Naive thymus-derived CD8-positive, alpha-beta T cell (primary cell): Measurements from ENCODE around the gene TMEM200A. TPM values are rescaled to one million over a fixed set of nuclear protein-coding genes. Genes with fewer than 3 reads are reported as not detected.

ENCODE experiments used
- ATAC-seq, 2 donors: fragments of 150-1000 bp; cut with Tn5 transposase in 1 of 2; sonication (Bioruptor Pico), chemical (Tn5 transposase) in 1 of 2; 1 replicate in 1 of 2; 2 replicates in 1 of 2; pipeline ENCODE4 v1.10.0; 2021; ENCODE audit warnings: mild to moderate bottlenecking in 2 of 2, moderate library complexity in 2 of 2
- POLR2A ChIA-PET: fragments of 350-600 bp; sonication (Branson Sonifier 250); formaldehyde crosslinking; loops from one replicate; lab custom pipeline; 2021; ENCODE audit warnings: antibody characterized with exemption; lab: Charles Lee
- DNase-seq, 10 donors: peaks; one replicate each; pipeline versions ENCODE4 v3.0.0 to v3.0.0-alpha.2; 2020 to 2022
- H3K27ac Mint-ChIP-seq, 10 donors: one replicate each; pipeline ENCODE4 v1.8.0; 2020 to 2022; ENCODE audit warnings: mild to moderate bottlenecking in 10 of 10, mixed read lengths in 10 of 10, moderate library complexity in 4 of 10, inconsistent platforms in 1 of 10
- H3K27me3 Mint-ChIP-seq, 5 donors: one replicate each; pipeline ENCODE4 v1.8.0; 2021 to 2022; ENCODE audit warnings: mixed read lengths in 5 of 5
- H3K36me3 Mint-ChIP-seq, 3 donors: one replicate each; pipeline ENCODE4 v1.8.0; 2020 to 2022; ENCODE audit warnings: mixed read lengths in 3 of 3, mild to moderate bottlenecking in 2 of 3, inconsistent platforms in 1 of 3
- H3K4me1 Mint-ChIP-seq, 4 donors: one replicate each; pipeline ENCODE4 v1.8.0; 2021 to 2022; ENCODE audit warnings: mixed read lengths in 4 of 4
- H3K4me3 Mint-ChIP-seq, 10 donors: one replicate each; pipeline ENCODE4 v1.8.0; 2020 to 2022; ENCODE audit warnings: mild to moderate bottlenecking in 10 of 10, mixed read lengths in 10 of 10, moderate library complexity in 6 of 10, inconsistent platforms in 1 of 10
- H3K9me3 Mint-ChIP-seq, 9 donors: one replicate each; pipeline ENCODE4 v1.8.0; 2020 to 2022; ENCODE audit warnings: mixed read lengths in 9 of 9, mild to moderate bottlenecking in 3 of 9, inconsistent platforms in 1 of 9, moderate library complexity in 1 of 9
- polyA plus RNA-seq, 3 donors: library from polyadenylated mRNA; unstranded; fragments of 300-500 nt; fragmentation: Illumina TruSeq; gene quantifications; one replicate each; pipeline ENCODE4 v1.2.3, GENCODE V29; 2021
- total RNA-seq, 8 experiments: library from RNA in 2 of 8; stranded (reverse) in 2 of 8; gene quantifications; one replicate each; pipeline ENCODE4 v1.2.3 and lab custom pipeline; 2021 to 2026

TMEM200A gene
- total and polyA plus RNA-seq, 5 experiments from 2014 or later = 0.14 TPM; not detected in 4

DNA sequence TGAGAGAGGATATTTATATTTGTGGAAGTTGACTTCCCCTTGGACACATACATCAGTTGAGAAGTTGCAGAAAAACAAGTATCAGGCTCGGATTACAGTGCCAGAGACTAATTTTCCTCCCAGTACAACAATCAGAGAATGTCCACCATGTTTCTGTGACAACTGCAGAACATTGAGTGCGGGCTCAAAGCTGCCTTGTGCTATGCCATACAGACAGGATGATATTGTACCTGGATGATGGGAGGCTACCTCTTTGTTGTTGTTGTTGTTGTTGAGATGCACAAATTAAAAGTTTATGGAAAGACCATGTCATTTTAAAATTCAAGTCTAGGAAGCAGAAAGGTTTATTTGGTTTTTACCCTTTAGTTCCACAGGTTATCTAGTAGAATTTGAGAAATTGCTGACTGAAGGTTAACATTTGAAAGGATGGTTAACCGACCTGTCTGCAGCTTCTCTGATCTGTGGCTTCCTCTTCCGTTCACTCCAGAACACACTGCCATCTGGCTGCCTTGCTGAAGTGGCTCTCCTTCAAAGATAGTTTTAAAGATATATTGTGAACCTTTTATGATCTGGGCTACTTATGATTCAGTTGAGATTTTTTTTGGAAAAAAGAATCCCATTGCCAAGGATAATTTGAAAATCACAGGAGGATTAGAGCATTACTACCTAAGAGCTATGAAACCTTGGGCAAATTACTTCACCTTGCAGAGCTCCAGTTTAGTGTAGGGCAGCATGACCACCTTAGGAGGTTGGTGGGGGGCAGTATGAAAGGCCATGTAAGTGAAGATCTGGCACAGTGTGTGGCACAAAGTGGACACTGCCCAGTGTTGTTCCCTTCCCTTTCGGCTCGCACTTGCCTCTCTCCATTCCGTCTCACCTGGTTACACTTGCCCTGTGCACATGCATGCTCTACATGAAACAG is 15.9 kb downstream of the TMEM200A start:
- POLR2A ChIA-PET = no interaction called here
- H3K27ac Mint-ChIP-seq = peak overlapping the region in 1 of 10 donors; percentile 2
- peaks cover 6 to 19% (median 14%) of the 10 kb centered on the region in 4 donors for H3K4me1 Mint-ChIP-seq
- no peaks in the 10 kb centered on the region for H3K9me3 Mint-ChIP-seq
- peaks cover 0 to 2% (median 0%) of the 10 kb centered on the region in 5 donors for H3K27me3 Mint-ChIP-seq
- ATAC-seq = peak; percentile 90 to 99
- peak overlapping the region in 4 of 10 donors; percentile 4 to 18 (median 13) for H3K4me3 Mint-ChIP-seq
- DNase-seq = peak in 8 of 10 donors; percentile 6 to 66 (median 40)
- H3K36me3 Mint-ChIP-seq = no peaks in the 10 kb centered on the region

DNA sequence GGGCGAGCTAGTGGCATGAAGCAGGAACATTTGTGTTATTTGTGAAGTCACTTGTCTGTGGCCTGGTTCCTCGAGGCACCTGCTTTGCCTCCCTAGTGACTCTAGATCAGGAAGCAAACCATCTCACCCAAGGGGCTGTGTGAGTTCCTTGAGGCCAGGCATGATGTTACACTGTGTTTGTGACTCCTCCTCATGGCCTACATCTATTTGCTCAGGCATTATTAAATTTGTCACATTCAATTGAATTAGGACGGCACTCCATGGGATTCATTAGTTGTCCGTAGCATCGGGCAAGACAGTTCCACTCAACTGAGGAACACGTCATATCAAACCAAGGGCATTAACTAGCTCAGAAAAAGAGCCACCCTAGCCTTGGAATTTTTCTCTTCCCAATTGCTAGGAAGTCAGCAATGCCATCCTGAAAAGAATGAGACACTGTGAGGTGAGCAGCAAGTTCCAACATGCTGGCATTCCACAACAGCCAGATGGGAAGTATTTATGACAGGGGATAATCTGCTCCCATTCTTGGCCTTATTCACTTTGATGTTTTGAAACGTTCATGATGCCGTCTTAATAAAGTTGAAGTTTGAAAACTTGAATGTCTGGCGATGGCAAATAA is 17.2 kb downstream of the TMEM200A start:
- H3K9me3 Mint-ChIP-seq = no peaks in the 10 kb centered on the region
- H3K36me3 Mint-ChIP-seq = no peaks in the 10 kb centered on the region

DNA sequence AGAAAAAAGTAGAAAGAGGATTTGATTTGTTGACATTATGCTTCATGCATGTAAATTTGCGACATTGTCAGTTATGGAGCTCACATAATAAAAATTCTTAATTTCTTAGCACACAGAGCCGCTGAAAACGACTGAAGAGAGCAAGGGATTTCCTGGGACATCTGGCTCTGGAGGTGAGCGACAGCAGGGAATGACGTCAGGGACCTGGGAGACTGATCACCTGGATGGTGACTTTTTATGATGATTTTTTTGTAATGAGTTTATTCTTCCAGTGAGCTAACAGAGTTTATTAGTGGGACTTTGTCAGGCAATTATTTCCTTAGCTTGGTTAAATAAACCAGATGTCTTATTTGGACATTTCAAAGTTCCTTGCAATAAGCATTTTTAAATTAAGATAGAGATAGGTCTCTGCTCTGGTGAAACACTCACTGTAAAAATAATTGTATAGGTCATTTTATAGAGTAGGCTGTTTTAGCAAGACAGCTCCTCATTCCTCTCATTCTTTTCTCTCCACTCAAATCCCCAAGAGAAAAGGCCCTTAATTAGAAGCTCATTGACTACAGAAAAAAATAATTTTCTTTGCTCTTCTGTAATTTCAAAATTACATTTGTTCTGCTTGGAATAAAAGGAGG is 19.4 kb downstream of the TMEM200A start:
- H3K9me3 Mint-ChIP-seq = no peaks in the 10 kb centered on the region
- H3K27ac Mint-ChIP-seq = no peak overlapping the region
- DNase-seq (no peak), ATAC-seq (no peak)
- no peaks in the 10 kb centered on the region for H3K27me3 Mint-ChIP-seq
- H3K4me1 Mint-ChIP-seq = peaks cover 6 to 19% (median 14%) of the 10 kb centered on the region in 4 donors
- no peaks in the 10 kb centered on the region for H3K36me3 Mint-ChIP-seq
- H3K4me3 Mint-ChIP-seq = no peak overlapping the region
- POLR2A ChIA-PET = no interaction called here

More for the DNA sequence above, 17.2 kb downstream of the TMEM200A start:
- DNase-seq (no peak), ATAC-seq (no peak)
- Mint-ChIP-seq H3K4me3 (no peak overlapping the region), H3K27ac (no peak overlapping the region), H3K4me1 (peaks cover 6 to 19% (median 14%) of the 10 kb centered on the region in 4 donors), H3K27me3 (no peaks in the 10 kb centered on the region)
- POLR2A ChIA-PET = no interaction called here

DNA sequence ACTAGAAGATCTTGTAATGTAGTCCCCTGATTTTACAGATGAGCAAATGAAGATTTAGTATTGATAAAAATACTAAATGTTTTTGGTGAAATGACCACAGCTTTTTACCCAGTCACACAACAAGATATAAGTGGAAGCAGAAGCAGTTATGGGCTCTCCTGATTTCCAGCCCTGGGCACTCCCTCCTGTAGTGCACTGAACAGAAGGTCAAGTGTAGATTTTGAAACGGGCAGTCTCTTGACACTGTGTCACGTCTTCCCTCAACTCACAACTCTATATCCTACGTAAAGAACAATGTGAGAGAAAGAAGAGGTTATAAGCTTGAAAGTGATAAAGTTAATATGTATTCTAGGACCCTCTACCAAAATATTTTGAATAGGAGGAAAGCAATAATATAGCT is 23.3 kb downstream of the TMEM200A start:
- no peak overlapping the region for H3K4me3 Mint-ChIP-seq
- H3K9me3 Mint-ChIP-seq = no peaks in the 10 kb centered on the region
- DNase-seq (no peak), ATAC-seq (no peak)
- no peaks in the 10 kb centered on the region for H3K27me3 Mint-ChIP-seq
- POLR2A ChIA-PET = no interaction called here
- H3K4me1 Mint-ChIP-seq = no peaks in the 10 kb centered on the region
- no peaks in the 10 kb centered on the region for H3K36me3 Mint-ChIP-seq
- H3K27ac Mint-ChIP-seq = no peak overlapping the region

DNA sequence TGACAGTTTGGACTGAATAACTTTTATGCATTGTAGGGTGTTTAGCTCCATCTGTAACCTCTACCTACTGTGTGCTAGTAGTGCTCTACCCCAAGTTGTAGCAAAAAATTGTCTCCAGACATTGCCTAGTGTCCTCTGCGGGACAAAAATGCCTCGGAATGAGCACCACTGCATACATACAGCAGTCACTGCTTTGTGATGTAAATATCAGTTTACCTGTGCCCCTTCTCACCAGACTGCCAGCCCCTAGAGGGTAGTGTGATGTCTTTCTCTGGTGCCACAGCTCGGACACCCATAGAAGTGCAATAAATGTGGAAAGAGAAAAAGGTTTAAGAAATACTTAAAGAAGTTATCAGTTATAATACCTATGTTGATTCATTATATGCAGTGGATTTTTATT is 25.1 kb downstream of the TMEM200A start:
- POLR2A ChIA-PET = interaction anchor here (0.7 kb wide), 1 partner anchor 839 kb away, joined by 5 read pairs; no protein-coding TSS in a partner anchor
- no peak for DNase-seq
- Mint-ChIP-seq H3K27ac (no peak overlapping the region), H3K4me3 (no peak overlapping the region), H3K4me1 (no peaks in the 10 kb centered on the region), H3K27me3 (no peaks in the 10 kb centered on the region), H3K9me3 (no peaks in the 10 kb centered on the region), H3K36me3 (no peaks in the 10 kb centered on the region)
- ATAC-seq = no peak

DNA sequence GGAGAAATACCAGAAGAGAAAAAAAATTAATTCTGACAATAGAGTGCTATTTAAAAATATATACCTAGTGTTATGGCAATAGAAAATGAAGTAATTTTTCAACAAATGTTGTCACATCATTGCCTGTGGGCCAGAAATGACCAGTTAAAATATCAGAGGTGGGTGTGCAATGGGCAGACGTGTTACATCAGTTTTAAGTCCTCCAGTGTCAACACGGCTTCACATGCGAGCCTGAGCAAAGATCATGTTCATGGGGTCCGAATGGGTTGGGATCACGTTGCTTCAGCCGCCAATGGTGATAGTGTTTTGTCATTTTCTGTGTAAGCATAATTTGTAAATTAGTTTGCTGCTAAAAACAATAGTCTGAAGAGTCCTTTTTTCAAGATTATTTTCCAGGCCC is 27.5 kb downstream of the TMEM200A start:
- DNase-seq (no peak), ATAC-seq (no peak)
- no peak overlapping the region for H3K4me3 Mint-ChIP-seq
- no peaks in the 10 kb centered on the region for H3K36me3 Mint-ChIP-seq
- H3K27me3 Mint-ChIP-seq = no peaks in the 10 kb centered on the region
- peaks cover 3 to 8% (median 6%) of the 10 kb centered on the region in 4 donors for H3K4me1 Mint-ChIP-seq
- POLR2A ChIA-PET = no interaction called here
- H3K9me3 Mint-ChIP-seq = no peaks in the 10 kb centered on the region
- H3K27ac Mint-ChIP-seq = no peak overlapping the region

DNA sequence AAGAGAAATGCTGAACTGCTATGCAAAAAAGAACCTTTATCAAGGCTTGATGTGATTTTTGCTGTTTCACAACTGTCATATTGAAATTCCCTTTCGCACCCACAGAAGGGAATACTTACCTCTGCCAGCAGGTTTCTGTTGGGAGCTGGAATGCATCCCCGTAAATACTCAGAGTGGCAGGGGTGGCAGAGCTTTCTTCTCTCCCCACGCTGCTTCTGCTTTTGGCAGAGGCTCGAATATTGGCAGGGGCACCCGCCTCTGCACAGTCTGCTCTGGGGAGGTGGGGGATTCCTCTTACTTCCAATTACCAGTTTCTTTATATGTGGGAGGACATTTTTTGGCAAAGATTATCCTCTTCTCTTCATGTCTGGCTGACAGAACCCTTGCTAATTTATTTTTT is 28.4 kb downstream of the TMEM200A start:
- no peak overlapping the region for H3K4me3 Mint-ChIP-seq
- H3K4me1 Mint-ChIP-seq = peaks cover 3 to 8% (median 6%) of the 10 kb centered on the region in 4 donors
- H3K27ac Mint-ChIP-seq = no peak overlapping the region
- POLR2A ChIA-PET = no interaction called here
- H3K9me3 Mint-ChIP-seq = peaks cover 0 to 4% (median 0%) of the 10 kb centered on the region in 9 donors
- no peaks in the 10 kb centered on the region for H3K36me3 Mint-ChIP-seq
- DNase-seq (no peak), ATAC-seq (no peak)
- H3K27me3 Mint-ChIP-seq = no peaks in the 10 kb centered on the region

DNA sequence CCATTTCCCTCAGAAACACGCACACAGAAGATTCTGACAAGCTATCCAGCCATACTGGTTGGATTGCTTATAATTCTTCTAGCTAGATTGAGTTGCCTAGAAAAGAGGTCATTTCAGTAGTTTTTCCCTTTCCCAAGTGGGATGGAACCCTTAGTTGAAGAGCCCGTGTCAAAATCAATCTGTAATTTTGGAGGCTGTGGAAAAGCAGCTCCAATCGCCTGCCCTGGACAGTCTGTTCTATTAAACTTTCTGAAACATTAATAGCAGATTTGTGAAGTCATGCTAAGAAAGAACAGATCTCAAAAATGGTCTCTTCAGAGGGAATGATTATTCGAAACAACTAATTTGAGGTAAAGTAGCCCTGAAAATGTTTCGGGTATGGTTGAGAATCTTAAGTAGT is 29.3 kb downstream of the TMEM200A start:
- H3K27ac Mint-ChIP-seq = no peak overlapping the region
- DNase-seq = no peak
- H3K27me3 Mint-ChIP-seq = no peaks in the 10 kb centered on the region
- no peak for ATAC-seq
- H3K36me3 Mint-ChIP-seq = peaks cover 0 to 4% (median 2%) of the 10 kb centered on the region in 3 donors
- no peak overlapping the region for H3K4me3 Mint-ChIP-seq
- POLR2A ChIA-PET = no interaction called here
- H3K4me1 Mint-ChIP-seq = peaks cover 3 to 8% (median 6%) of the 10 kb centered on the region in 4 donors
- peaks cover 0 to 7% (median 0%) of the 10 kb centered on the region in 9 donors for H3K9me3 Mint-ChIP-seq

DNA sequence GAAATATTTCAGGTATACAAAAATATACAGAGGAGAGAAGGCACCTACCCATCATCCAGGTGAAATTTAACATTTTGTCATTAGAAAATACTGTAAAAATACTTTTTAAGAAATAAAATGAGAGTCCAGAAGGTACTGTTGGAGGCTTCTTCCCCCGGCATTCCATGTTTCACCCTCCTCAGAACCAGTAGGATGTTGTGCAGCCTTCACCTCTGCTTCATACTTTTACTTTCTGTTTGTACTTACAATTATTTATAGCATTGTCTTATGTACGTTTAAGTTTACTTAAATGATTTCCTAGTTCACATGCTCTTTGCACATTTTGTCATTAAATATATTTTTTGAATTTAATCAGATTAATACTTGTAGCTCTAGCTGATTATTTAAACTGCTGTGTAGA is 30.9 kb downstream of the TMEM200A start:
- H3K4me3 Mint-ChIP-seq = peak overlapping the region in 9 of 10 donors; percentile 18 to 76 (median 69)
- H3K27ac Mint-ChIP-seq = peak overlapping the region in 2 of 10 donors; percentile 10 to 70
- DNase-seq (no peak), ATAC-seq (no peak)
- H3K27me3 Mint-ChIP-seq = no peaks in the 10 kb centered on the region
- POLR2A ChIA-PET = no interaction called here
- peaks cover 4 to 10% (median 6%) of the 10 kb centered on the region in 4 donors for H3K4me1 Mint-ChIP-seq
- peaks cover 0 to 10% (median 0%) of the 10 kb centered on the region in 9 donors for H3K9me3 Mint-ChIP-seq
- peaks cover 0 to 4% (median 2%) of the 10 kb centered on the region in 3 donors for H3K36me3 Mint-ChIP-seq

DNA sequence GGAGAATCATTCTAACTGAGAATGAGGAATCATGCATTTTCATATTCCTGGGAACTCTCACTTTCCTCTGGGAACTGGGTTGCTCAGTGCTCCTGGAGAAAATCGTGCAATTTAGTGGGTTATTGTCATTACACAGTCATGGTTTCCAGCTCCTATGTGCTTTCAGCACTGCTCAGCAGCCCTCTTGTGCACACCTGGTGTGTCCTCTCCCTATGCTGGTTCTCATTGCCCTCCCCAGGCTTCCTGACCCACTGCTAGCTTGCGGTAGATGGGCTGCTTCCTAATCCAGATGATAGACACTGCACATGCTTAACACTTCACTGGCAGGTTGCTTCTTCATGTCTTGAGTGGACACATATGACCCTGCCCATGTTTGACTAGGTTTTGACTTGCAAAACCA is 39.7 kb downstream of the TMEM200A start:
- Mint-ChIP-seq H3K9me3 (no peaks in the 10 kb centered on the region), H3K4me1 (peaks cover 0 to 6% (median 2%) of the 10 kb centered on the region in 4 donors), H3K4me3 (no peak overlapping the region), H3K27ac (no peak overlapping the region), H3K27me3 (peaks cover 0 to 1% (median 0%) of the 10 kb centered on the region in 5 donors), H3K36me3 (peaks cover 0 to 2% (median 0%) of the 10 kb centered on the region in 3 donors)
- POLR2A ChIA-PET = no interaction called here
- DNase-seq (no peak), ATAC-seq (no peak)

DNA sequence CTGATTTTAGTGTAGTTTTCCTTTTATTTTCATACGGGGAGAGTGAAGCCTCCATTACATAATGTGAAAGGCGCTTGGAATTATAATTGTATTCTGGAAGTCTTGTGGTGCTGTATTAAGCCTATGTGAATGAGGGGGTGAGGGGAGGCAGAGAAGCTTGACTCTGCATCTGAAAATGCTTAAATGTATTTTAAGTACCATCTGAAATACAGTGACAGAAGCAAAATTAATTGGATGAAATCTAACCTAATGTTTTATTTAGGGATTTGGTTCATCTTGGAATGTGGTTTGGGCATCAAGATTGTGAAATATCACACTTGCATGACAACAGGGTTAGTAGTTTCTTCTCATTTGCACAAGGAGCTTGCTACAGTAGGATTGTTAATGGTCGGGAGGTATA is 41.2 kb downstream of the TMEM200A start:
- POLR2A ChIA-PET = no interaction called here
- H3K4me3 Mint-ChIP-seq = no peak overlapping the region
- peaks cover 0 to 4% (median 0%) of the 10 kb centered on the region in 3 donors for H3K36me3 Mint-ChIP-seq
- ATAC-seq (no peak), DNase-seq (no peak)
- H3K9me3 Mint-ChIP-seq = no peaks in the 10 kb centered on the region
- peaks cover 0 to 6% (median 0%) of the 10 kb centered on the region in 4 donors for H3K4me1 Mint-ChIP-seq
- H3K27ac Mint-ChIP-seq = no peak overlapping the region
- peaks cover 0 to 1% (median 0%) of the 10 kb centered on the region in 5 donors for H3K27me3 Mint-ChIP-seq

DNA sequence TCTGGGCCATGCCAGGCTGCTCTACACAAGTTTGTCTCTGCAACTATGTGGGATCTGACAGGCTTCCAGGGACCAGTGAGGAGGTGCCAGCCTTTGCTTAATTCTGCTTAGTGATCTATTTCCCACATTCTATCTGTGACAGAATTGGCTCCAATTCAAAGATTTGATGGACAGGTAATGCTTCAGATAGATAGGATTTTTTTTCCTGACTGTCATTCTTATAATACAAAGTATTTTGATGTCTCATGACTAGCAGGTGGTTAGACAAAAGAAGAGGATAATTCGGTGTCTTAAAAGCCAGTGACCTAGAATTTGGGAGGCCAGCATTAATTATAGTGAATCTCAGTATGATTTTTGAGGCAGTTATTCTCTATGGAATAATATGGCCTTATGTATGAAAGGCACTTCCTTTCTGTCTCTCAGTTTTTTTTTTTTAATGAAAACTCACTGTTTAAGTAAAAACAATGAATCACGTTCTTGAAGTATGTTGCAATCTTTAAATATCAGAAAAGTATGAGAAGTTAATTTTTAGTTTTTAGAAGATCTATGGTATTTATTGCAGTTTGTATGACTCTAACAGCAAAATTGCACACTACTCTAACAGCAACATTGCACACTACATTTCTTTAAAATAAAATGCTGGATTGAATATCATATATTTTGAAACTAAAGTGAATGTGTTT is 43.7 kb downstream of the TMEM200A start:
- Mint-ChIP-seq H3K9me3 (peaks cover 0 to 5% (median 0%) of the 10 kb centered on the region in 9 donors), H3K4me3 (no peak overlapping the region), H3K27me3 (peaks cover 0 to 12% (median 0%) of the 10 kb centered on the region in 5 donors), H3K4me1 (peaks cover 0 to 6% (median 1%) of the 10 kb centered on the region in 4 donors), H3K36me3 (peaks cover 0 to 11% (median 2%) of the 10 kb centered on the region in 3 donors), H3K27ac (no peak overlapping the region)
- POLR2A ChIA-PET = no interaction called here
- DNase-seq (no peak), ATAC-seq (no peak)
